ENCODE results near the gene DYNLT2.
"Not testable (repeated sequence)": the region's sequence is repeated elsewhere in the genome, so short reads cannot be mapped to it uniquely, and the experiment has no call there.

DYNLT2 gene

DNA sequence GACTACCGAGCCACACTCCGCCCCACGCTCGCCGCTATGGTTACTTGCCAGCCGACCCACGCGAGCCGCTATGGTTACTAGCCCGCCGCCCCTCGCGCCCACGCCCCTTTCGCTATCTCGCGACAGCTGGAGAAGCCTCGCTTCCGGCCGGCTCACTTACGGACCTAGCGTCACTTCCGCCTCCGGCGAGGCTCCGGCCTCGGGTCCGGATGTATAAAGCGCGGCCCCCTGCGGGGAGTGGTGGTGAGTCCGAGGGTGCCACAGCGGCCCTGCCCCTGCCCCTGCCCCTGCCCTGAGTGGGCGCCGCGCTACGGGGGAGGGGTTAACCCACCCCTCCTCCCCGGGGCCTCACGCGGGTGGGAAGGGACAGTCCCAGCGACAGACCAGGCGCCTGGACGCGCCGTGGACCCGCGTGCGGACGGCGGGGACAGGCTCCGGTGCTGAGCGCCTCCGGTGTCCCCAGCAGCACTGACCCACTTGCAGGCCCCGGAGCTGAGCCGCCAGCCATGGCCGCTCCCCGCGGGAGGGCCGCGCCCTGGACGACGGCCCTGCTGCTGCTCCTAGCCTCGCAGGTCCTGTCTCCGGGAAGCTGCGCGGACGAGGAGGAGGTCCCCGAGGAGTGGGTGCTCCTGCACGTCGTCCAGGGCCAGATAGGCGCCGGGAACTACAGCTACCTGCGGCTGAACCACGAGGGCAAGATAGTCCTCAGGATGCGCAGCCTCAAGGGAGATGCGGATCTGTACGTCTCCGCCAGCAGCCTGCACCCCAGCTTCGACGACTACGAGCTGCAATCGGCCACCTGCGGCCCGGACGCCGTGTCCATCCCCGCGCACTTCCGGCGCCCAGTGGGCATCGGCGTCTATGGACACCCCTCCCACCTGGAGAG, 49.2 kb downstream of the DYNLT2 start, which contains the start of the genes C6orf120 and WDR27:
Gene C6orf120 (plus strand): TSS at position 173 of the 886 bp plus-strand sequence. CDS start 334 bp downstream, at position 507.
Gene WDR27 (minus strand): TSS at position 76 of the 886 bp plus-strand sequence. CDS start 13,024 bp downstream, outside the sequence.
- peaks cover 23% of the 10 kb centered on the region for H3K4me1 ChIP-seq (ENCODE audit: control insufficient read depth, insufficient read depth, low read length)
- H3K27me3 ChIP-seq (ENCODE audit: control insufficient read depth, insufficient read depth, low read length) = no peaks in the 10 kb centered on the region
- peak within 1 kb of the TSS; percentile 97 for H3K27ac ChIP-seq (ENCODE audit: low read depth, low read length)
- H3K36me3 ChIP-seq (ENCODE audit: control insufficient read depth, insufficient read depth, low read length) = no peaks in the 10 kb centered on the region
- peak within 1 kb of the TSS; percentile 86 for H3K9ac ChIP-seq (ENCODE audit: low read length)
- H3K4me3 ChIP-seq (ENCODE audit: low read length) = peak within 1 kb of the TSS; percentile 81

DNA sequence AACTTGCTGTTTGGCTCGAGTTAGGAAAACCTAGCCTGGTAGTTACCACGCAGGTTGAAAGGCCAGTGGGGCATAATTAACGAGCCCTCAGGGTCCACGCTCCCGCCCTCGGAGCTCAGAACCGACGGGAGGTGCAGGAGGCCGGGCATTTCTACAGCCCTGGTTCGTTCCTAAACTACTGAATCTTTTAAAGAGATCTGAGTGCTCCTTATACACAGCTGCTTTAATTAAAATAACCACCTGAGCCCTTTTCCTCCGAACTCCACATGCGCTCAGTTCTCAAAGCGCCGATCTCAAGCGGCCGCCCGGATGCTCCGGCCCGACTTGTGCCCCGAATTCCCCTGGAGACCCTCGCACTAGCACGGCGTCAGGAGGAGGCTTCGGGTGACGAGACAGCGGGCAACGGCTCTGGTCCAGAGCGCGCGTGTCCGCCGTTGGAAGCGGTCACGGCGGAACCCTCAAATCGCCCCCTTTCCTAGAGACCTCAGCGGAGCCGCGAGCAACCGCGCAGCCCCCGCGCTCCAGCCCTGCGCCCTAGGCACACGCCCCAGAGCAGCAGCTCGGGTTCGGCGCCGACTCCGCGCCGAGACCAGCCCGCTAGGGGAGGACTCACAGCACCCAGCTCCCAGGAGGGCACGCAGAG, 49.9 kb downstream of the DYNLT2 start:
- no peaks in the 10 kb centered on the region for H3K27me3 ChIP-seq (ENCODE audit: control insufficient read depth, insufficient read depth, low read length)
- peak overlapping the region; percentile 81 for H3K4me3 ChIP-seq (ENCODE audit: low read length)
- peaks cover 23% of the 10 kb centered on the region for H3K4me1 ChIP-seq (ENCODE audit: control insufficient read depth, insufficient read depth, low read length)
- H3K9ac ChIP-seq (ENCODE audit: low read length) = peak overlapping the region; percentile 86
- no peaks in the 10 kb centered on the region for H3K36me3 ChIP-seq (ENCODE audit: control insufficient read depth, insufficient read depth, low read length)
- peak overlapping the region; percentile 97 for H3K27ac ChIP-seq (ENCODE audit: low read depth, low read length)

DNA sequence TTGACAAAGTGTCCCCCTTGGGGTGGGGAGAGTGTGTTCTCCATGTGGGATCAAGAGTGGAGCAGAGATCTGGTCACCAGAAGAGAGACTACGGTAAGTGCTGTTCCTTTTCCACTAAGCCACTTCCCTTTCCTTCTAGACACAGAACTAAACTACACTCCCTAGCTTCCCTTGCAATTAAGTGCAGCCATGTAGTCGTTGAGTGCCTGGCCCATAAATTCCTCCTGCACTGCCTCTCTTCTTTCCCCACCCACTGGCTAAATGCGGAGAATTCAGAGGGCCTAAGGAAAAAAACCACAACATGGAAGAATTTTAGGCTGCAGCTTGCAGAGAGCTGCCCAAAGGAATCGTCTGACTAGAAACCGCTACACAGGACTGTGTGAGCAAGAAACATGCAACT, 51.1 kb downstream of the DYNLT2 start:
- H3K36me3 ChIP-seq (ENCODE audit: control insufficient read depth, insufficient read depth, low read length) = no peaks in the 10 kb centered on the region
- H3K27me3 ChIP-seq (ENCODE audit: control insufficient read depth, insufficient read depth, low read length) = no peaks in the 10 kb centered on the region
- no peak overlapping the region for H3K9ac ChIP-seq (ENCODE audit: low read length)
- peak overlapping the region; percentile 28 for H3K4me3 ChIP-seq (ENCODE audit: low read length)
- no peak overlapping the region for H3K27ac ChIP-seq (ENCODE audit: low read depth, low read length)
- H3K4me1 ChIP-seq (ENCODE audit: control insufficient read depth, insufficient read depth, low read length) = peaks cover 21% of the 10 kb centered on the region

DNA sequence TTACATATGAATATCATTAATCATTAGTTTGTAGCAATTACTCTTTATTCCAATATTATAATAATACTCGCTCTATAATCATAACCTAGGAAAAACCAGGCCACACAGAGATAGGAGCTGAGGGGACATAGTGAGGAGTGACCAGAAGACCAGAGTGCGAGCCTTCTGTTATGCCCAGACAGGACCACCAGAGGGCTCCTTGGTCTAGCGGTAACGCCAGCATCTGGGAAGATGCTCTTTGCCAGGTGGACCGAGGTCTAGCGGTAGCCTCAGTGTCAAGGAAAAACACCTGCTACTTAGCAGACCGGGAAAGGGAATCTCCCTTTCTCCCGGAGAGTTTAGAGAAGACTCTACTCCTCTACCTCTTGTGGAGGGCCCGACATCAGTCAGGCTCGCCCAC, 54.3 kb downstream of the DYNLT2 start:
- not testable (repeated sequence) for H3K27me3 ChIP-seq (ENCODE audit: control insufficient read depth, insufficient read depth, low read length)

DNA sequence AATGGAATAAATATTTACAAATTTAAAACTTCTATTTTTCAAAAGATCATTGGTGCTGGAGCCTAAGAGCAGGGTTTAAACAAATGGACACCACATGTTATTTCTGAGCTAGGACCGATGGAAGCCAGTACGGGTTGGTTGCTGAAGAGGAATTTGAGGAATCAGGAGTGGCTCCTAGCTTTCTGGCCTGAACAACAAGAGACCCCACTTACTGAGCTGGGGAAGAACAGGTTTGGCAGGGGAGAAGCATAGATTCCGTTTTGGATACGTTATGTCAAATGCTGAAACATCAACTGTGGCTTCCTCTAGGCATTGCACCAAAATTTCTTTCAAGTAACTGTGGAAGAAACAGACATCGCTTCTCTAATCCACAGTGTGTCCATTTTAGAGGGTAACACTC, 56.2 kb downstream of the DYNLT2 start:
- Histone ChIP-seq H3K4me1 (ENCODE audit: control insufficient read depth, insufficient read depth, low read length) (no peaks in the 10 kb centered on the region), H3K9ac (ENCODE audit: low read length) (no peak overlapping the region), H3K27ac (ENCODE audit: low read depth, low read length) (no peak overlapping the region), H3K27me3 (ENCODE audit: control insufficient read depth, insufficient read depth, low read length) (no peaks in the 10 kb centered on the region), H3K4me3 (ENCODE audit: low read length) (no peak overlapping the region), H3K36me3 (ENCODE audit: control insufficient read depth, insufficient read depth, low read length) (no peaks in the 10 kb centered on the region)

More for the DNA sequence above, 54.3 kb downstream of the DYNLT2 start:
- H3K36me3 ChIP-seq (ENCODE audit: control insufficient read depth, insufficient read depth, low read length); H3K4me3 ChIP-seq (ENCODE audit: low read length); H3K4me1 ChIP-seq (ENCODE audit: control insufficient read depth, insufficient read depth, low read length); H3K9ac ChIP-seq (ENCODE audit: low read length); H3K27ac ChIP-seq (ENCODE audit: low read depth, low read length): not testable (repeated sequence)

DNA sequence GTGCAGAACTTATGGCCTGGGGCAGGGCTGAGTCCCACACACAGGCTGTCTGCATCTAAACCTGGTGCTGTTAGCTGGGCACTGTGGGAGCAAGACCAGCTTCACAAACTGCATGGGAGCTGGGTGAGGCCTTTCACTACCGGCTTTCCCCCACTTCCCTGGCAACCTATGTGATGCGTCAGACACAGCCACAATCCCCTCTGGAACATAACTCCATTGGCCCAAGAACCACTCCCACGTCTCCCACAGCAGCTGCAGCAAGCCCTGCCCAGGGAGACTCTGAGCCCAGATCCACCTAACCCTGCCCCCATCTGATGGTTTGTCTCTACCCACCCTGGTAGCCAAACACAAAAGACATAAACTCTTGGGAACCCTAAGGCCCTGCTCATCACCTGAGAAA, 58.9 kb downstream of the DYNLT2 start:
- peaks cover 3% of the 10 kb centered on the region for H3K36me3 ChIP-seq (ENCODE audit: control insufficient read depth, insufficient read depth, low read length)
- no peak overlapping the region for H3K27ac ChIP-seq (ENCODE audit: low read depth, low read length)
- no peak overlapping the region for H3K4me3 ChIP-seq (ENCODE audit: low read length)
- H3K27me3 ChIP-seq (ENCODE audit: control insufficient read depth, insufficient read depth, low read length) = no peaks in the 10 kb centered on the region
- H3K4me1 ChIP-seq (ENCODE audit: control insufficient read depth, insufficient read depth, low read length) = no peaks in the 10 kb centered on the region
- H3K9ac ChIP-seq (ENCODE audit: low read length) = no peak overlapping the region

DNA sequence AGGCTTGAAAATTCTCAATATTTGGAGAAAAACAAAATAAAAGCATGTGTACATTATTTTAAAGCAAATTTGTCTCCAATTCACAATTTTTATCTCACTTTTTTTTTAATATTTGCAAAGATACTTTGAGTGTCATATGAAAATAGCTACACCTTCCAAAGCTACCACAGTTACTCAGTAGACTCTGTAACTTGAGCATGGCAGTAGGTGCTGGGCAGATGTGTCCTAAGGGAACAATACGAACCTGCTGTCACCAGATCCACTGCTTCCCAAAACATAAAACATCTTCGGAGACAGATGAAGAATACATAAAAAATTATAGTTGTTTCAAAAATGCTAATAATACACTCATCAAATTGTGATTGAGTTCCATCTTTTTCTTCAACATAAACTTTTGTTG, 60.1 kb downstream of the DYNLT2 start:
- Histone ChIP-seq H3K27me3 (ENCODE audit: control insufficient read depth, insufficient read depth, low read length) (no peaks in the 10 kb centered on the region), H3K36me3 (ENCODE audit: control insufficient read depth, insufficient read depth, low read length) (peaks cover 3% of the 10 kb centered on the region), H3K27ac (ENCODE audit: low read depth, low read length) (no peak overlapping the region), H3K4me3 (ENCODE audit: low read length) (no peak overlapping the region), H3K4me1 (ENCODE audit: control insufficient read depth, insufficient read depth, low read length) (no peaks in the 10 kb centered on the region), H3K9ac (ENCODE audit: low read length) (no peak overlapping the region)
